Neural progenitor cell (in vitro differentiated cells): Measurements from ENCODE around the gene TUBB. TPM values are rescaled to one million over a fixed set of nuclear protein-coding genes. Genes with fewer than 3 reads are reported as not detected.

Experiments
- DNase-seq: peaks from one replicate; pipeline ENCODE4 v3.0.0-alpha.2; 2016; ENCODE audit warnings: low spot score
- H2AFZ ChIP-seq: fragments of 200-600 bp; sonication (generic); replicated peaks from 2 replicates; pipeline ENCODE4 v1.6.1; 2016; ENCODE audit warnings: antibody characterized with exemption
- H3F3A ChIP-seq: fragments of 200-600 bp; sonication (generic); 2 replicates; pipeline ENCODE4 v1.6.1; 2016; ENCODE audit warnings: antibody characterized with exemption, low read depth
- H3K27ac ChIP-seq: fragments of 200-600 bp; sonication (generic); 2 replicates; pipeline ENCODE4 v1.5.1; 2016; ENCODE audit warnings: mild to moderate bottlenecking
- H3K27me3 ChIP-seq: fragments of 200-600 bp; sonication (generic); 2 replicates; pipeline ENCODE4 v1.6.1; 2016; ENCODE audit warnings: mild to moderate bottlenecking, moderate library complexity
- H3K36me3 ChIP-seq: fragments of 200-600 bp; sonication (generic); 2 replicates; pipeline ENCODE4 v1.5.1; 2016
- H3K4me1 ChIP-seq: fragments of 200-600 bp; sonication (generic); 2 replicates; pipeline ENCODE4 v1.6.1; 2016; ENCODE audit warnings: mixed run types
- H3K4me2 ChIP-seq: fragments of 200-600 bp; sonication (generic); 2 replicates; pipeline ENCODE4 v1.6.1; 2016
- H3K4me3 ChIP-seq: fragments of 200-600 bp; sonication (generic); 2 replicates; pipeline ENCODE4 v1.5.1; 2016
- H3K79me2 ChIP-seq: fragments of 200-600 bp; sonication (generic); 2 replicates; pipeline ENCODE4 v1.6.1; 2016; ENCODE audit warnings: low read depth
- H3K9ac ChIP-seq: fragments of 200-600 bp; sonication (generic); 2 replicates; pipeline ENCODE4 v1.6.1; 2016
- H3K9me3 ChIP-seq: fragments of 200-600 bp; sonication (generic); 2 replicates; pipeline ENCODE4 v1.5.1; 2016; ENCODE audit warnings: low read depth
- H4K20me1 ChIP-seq: fragments of 200-600 bp; sonication (generic); 2 replicates; pipeline ENCODE4 v1.6.1; 2016; ENCODE audit warnings: low read depth
- H3K27ac Mint-ChIP-seq: 3 replicates; pipeline ENCODE4 v1.8.0; 2021; ENCODE audit warnings: mixed read lengths
- H3K27me3 Mint-ChIP-seq: 2 replicates; pipeline ENCODE4 v1.8.0; 2022; ENCODE audit warnings: low read depth, mild to moderate bottlenecking, inconsistent platforms, moderate library complexity, mixed read lengths; ENCODE audit not compliant: insufficient read depth
- H3K36me3 Mint-ChIP-seq: 3 replicates; pipeline ENCODE4 v1.8.0; 2021; ENCODE audit warnings: mixed read lengths
- H3K4me1 Mint-ChIP-seq: 3 replicates; pipeline ENCODE4 v1.8.0; 2021; ENCODE audit warnings: mixed read lengths
- H3K4me3 Mint-ChIP-seq: 3 replicates; pipeline ENCODE4 v1.8.0; 2021; ENCODE audit warnings: mild to moderate bottlenecking, moderate library complexity, mixed read lengths
- H3K9me3 Mint-ChIP-seq: 3 replicates; pipeline ENCODE4 v1.8.0; 2020; ENCODE audit warnings: mixed read lengths
- EZH2 ChIP-seq: fragments of 200-600 bp; sonication (generic); IDR thresholded peaks from 2 replicates; pipeline ENCODE4 v1.6.1; 2017; ENCODE audit warnings: antibody characterized with exemption, mild to moderate bottlenecking, moderate library complexity
- EZH2phosphoT487 ChIP-seq: fragments of 200-600 bp; sonication (generic); IDR thresholded peaks from 2 replicates; pipeline ENCODE4 v1.6.1; 2017; ENCODE audit warnings: antibody characterized with exemption
- total RNA-seq: library from RNA; depleted of rRNA; stranded (reverse); fragments of >200 nt; gene quantifications from 2 replicates; pipeline ENCODE4 v1.2.3, GENCODE V29; 2015; ENCODE audit warnings: low replicate concordance
- TF ChIP-seq, protein P1 (sequence below): fragments of 200-600 bp; sonication (generic); IDR thresholded peaks from 2 replicates; pipeline ENCODE4 v1.5.1; 2017; ENCODE audit warnings: antibody characterized with exemption, mild to moderate bottlenecking

The TUBB gene
- total RNA-seq, 1 donor from 2014 or later = 1,479 TPM

DNA sequence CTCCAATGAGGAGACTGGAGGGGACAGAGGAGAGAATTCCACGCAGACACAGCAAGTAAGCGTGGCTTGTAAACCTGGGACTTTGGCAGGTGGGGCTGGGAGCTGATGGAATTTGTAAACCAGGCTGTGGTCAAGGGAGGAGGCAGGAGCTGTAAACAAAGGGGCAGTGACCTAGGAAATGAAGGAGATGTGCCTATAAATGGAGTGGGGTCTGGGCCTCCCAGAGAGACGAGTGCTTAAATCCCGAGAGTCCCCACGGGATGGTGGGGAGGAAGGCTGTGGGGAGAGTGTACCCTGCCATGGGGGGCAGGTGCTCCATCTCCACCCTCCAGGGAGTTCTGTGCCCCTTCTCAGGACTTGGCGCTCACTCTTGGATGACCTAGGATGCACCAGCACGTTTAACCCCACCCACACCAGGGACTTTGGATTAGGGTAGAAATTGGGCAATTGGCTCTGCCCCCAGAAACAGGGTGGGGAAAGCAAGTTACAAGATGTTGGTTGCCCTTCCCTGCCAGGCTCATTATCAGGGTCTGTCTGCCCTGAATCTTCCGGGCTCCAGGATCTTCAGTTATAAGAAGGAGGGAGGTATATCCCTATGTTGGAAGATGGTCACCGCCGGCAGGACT lies 43.4 kb upstream of the TUBB start:
- H3K79me2 ChIP-seq = peaks cover 30% of the 10 kb centered on the region

DNA sequence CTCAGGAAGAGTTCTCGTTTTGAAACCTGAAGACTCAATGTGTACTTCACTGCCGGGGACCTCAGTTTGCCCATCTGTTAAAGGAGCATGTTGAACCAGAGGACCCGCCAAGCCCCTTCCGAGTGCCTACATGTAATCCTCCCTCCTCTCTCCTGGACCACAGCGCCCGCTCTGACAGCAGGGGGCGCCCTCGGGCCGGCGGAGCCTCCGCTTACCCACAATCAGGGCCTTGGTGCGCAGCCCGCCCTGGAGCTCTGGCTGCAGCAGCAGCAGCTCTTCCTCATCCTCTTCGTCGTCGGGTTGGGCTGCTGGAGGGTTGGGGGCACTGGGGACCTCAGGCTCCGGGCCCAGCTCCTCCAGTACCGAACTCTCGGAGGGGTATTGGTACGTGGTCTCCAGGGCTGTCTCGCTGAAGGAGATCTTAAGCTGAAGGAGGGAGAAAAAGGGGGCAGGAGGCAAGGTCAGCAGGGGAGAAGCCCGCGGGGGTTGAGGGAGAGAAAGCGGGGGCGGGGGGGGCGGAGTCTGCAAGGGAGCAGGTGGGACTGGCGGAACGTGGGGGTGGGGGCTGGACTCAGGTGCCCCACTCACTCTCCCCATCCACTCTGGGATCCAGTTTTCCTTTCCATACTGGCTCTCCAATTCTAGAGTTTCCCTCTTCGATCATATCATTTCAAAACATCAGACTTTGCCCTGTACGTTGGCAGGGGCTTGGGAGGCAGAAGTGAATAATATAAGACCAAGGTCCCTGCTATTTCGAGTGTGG lies 41.0 kb upstream of the TUBB start:
- Mint-ChIP-seq H3K36me3 (peaks cover 17% of the 10 kb centered on the region), H3K4me3 (peak overlapping the region; percentile 66), H3K4me1 (peaks cover 48% of the 10 kb centered on the region), H3K9me3 (no peaks in the 10 kb centered on the region), H3K27ac (no peak overlapping the region), H3K27me3 (peaks cover 12% of the 10 kb centered on the region)
- peaks cover 40% of the 10 kb centered on the region for H3K4me1 ChIP-seq
- H3K9me3 ChIP-seq = no peaks in the 10 kb centered on the region
- peak overlapping the region; percentile 21 for H3K4me3 ChIP-seq
- H3K4me2 ChIP-seq = peak overlapping the region; percentile 75
- no peak overlapping the region for H3K27ac ChIP-seq
- H3K27me3 ChIP-seq = no peaks in the 10 kb centered on the region
- peaks cover 15% of the 10 kb centered on the region for H3F3A ChIP-seq
- no peak overlapping the region for H2AFZ ChIP-seq
- TF ChIP-seq, protein P1, sequence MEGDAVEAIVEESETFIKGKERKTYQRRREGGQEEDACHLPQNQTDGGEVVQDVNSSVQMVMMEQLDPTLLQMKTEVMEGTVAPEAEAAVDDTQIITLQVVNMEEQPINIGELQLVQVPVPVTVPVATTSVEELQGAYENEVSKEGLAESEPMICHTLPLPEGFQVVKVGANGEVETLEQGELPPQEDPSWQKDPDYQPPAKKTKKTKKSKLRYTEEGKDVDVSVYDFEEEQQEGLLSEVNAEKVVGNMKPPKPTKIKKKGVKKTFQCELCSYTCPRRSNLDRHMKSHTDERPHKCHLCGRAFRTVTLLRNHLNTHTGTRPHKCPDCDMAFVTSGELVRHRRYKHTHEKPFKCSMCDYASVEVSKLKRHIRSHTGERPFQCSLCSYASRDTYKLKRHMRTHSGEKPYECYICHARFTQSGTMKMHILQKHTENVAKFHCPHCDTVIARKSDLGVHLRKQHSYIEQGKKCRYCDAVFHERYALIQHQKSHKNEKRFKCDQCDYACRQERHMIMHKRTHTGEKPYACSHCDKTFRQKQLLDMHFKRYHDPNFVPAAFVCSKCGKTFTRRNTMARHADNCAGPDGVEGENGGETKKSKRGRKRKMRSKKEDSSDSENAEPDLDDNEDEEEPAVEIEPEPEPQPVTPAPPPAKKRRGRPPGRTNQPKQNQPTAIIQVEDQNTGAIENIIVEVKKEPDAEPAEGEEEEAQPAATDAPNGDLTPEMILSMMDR = peak; percentile 97
- no peak for TF ChIP-seq EZH2
- DNase-seq = peak; percentile 87
- peaks cover 44% of the 10 kb centered on the region for H3K79me2 ChIP-seq
- no peak overlapping the region for H3K9ac ChIP-seq
- no peaks in the 10 kb centered on the region for H3K36me3 ChIP-seq
- H4K20me1 ChIP-seq = peaks cover 56% of the 10 kb centered on the region

More for the DNA sequence above, 43.4 kb upstream of the TUBB start:
- peaks cover 27% of the 10 kb centered on the region for H3F3A ChIP-seq
- Mint-ChIP-seq H3K4me1 (peaks cover 28% of the 10 kb centered on the region), H3K27me3 (peaks cover 13% of the 10 kb centered on the region), H3K36me3 (peaks cover 17% of the 10 kb centered on the region), H3K27ac (peak overlapping the region; percentile 31), H3K4me3 (no peak overlapping the region), H3K9me3 (no peaks in the 10 kb centered on the region)
- no peak overlapping the region for H3K4me2 ChIP-seq
- no peak overlapping the region for H3K27ac ChIP-seq
- H3K36me3 ChIP-seq = no peaks in the 10 kb centered on the region
- no peak overlapping the region for H2AFZ ChIP-seq
- H3K9ac ChIP-seq = no peak overlapping the region
- peaks cover 37% of the 10 kb centered on the region for H4K20me1 ChIP-seq
- H3K4me1 ChIP-seq = peaks cover 17% of the 10 kb centered on the region
- DNase-seq = no peak
- H3K27me3 ChIP-seq = no peaks in the 10 kb centered on the region
- H3K9me3 ChIP-seq = no peaks in the 10 kb centered on the region
- TF ChIP-seq, protein P1 = no peak
- no peak for TF ChIP-seq EZH2phosphoT487
- TF ChIP-seq EZH2 = no peak
- no peak overlapping the region for H3K4me3 ChIP-seq

DNA sequence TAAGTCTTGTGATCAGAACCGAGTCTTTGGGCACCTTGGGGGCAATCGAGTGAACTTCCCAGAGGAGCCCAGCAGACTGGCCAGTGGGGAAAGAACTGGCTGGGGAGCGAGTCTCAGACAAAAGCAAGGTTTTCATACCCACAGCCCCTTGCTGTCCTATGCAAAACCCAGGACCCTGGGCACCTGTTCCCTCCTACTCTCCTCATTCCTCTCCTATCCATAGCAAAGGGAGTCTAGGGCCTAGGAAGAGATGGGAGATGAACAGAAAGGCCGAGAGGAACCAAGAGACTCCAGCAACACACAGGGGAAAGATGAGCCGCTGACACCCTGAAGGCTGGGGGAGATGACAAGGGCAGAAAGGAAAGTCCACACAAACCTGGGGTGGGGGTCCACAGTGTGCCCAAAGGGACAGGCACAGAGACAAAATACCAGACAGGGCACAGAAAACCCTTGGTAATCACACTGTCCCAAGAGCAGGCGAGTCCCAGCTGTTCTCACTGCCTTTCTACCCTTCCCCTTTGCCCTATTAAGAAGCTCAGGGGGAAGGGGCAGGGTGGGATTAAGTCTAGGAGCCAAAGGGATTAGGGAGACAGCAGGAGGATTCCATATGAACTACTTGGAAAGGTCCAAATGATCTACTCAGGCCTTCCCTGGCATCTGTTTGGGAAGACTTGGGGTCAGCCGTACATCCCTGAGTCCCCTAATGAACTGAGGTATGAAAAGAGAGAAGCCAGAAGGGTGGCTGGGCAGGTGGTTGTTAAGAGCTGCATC lies 40.2 kb upstream of the TUBB start:
- Histone ChIP-seq H4K20me1 (peaks cover 62% of the 10 kb centered on the region), H3K9ac (no peak overlapping the region), H2AFZ (no peak overlapping the region), H3K9me3 (no peaks in the 10 kb centered on the region), H3K27me3 (no peaks in the 10 kb centered on the region), H3K4me3 (peak overlapping the region; percentile 21), H3F3A (peaks cover 15% of the 10 kb centered on the region), H3K27ac (peak overlapping the region; percentile 5), H3K36me3 (no peaks in the 10 kb centered on the region), H3K4me2 (peak overlapping the region; percentile 75), H3K79me2 (peaks cover 52% of the 10 kb centered on the region), H3K4me1 (peaks cover 46% of the 10 kb centered on the region)
- peaks cover 54% of the 10 kb centered on the region for H3K4me1 Mint-ChIP-seq
- peaks cover 14% of the 10 kb centered on the region for H3K27me3 Mint-ChIP-seq
- DNase-seq = peak; percentile 75
- H3K36me3 Mint-ChIP-seq = peaks cover 17% of the 10 kb centered on the region
- no peaks in the 10 kb centered on the region for H3K9me3 Mint-ChIP-seq
- peak overlapping the region; percentile 70 for H3K4me3 Mint-ChIP-seq
- peak overlapping the region; percentile 26 for H3K27ac Mint-ChIP-seq
- TF ChIP-seq EZH2phosphoT487 (no peak), EZH2 (no peak)
- TF ChIP-seq, protein P1 = no peak
